Lung (tissue), 12 donors: ENCODE data around the gene ZNF784. TPM values are rescaled to one million over a fixed set of nuclear protein-coding genes. Genes with fewer than 3 reads are reported as not detected.

Experiments used
- ATAC-seq: fragments of 200-7000 bp; cut with Tn5 transposase; one replicate; pipeline ENCODE4 v1.9.1; 2020; ENCODE audit warnings: moderate number of reproducible peaks; ENCODE audit not compliant: insufficient read depth, low FRiP score
- DNase-seq, 3 donors: peaks; one replicate each; pipeline ENCODE4 v3.0.0-alpha.2; 2013 to 2017
- H3K27ac ChIP-seq, 2 donors: one replicate each; pipeline ENCODE4 v1.5.1; 2013; ENCODE audit warnings: mild to moderate bottlenecking in 2 of 2, moderate library complexity in 2 of 2, control low read depth in 1 of 2, inconsistent platforms in 1 of 2, low read depth in 1 of 2, low read length in 1 of 2
- H3K27me3 ChIP-seq, 3 donors: one replicate each; pipeline ENCODE4 v1.5.1; 2013; ENCODE audit warnings: low read length in 2 of 3; ENCODE audit not compliant: control insufficient read depth in 3 of 3, insufficient read depth in 3 of 3
- H3K36me3 ChIP-seq, 4 donors: one replicate each; pipeline ENCODE4 v1.5.1; 2013; ENCODE audit warnings: low read length in 4 of 4, mild to moderate bottlenecking in 1 of 4, moderate library complexity in 1 of 4; ENCODE audit not compliant: control insufficient read depth in 4 of 4, insufficient read depth in 4 of 4
- H3K4me1 ChIP-seq, 5 donors: one replicate each; pipeline ENCODE4 v1.5.1; 2013; ENCODE audit warnings: low read length in 5 of 5, mild to moderate bottlenecking in 2 of 5, moderate library complexity in 1 of 5; ENCODE audit not compliant: control insufficient read depth in 5 of 5, insufficient read depth in 5 of 5
- H3K4me3 ChIP-seq: one replicate; pipeline ENCODE4 v1.5.1; 2013; ENCODE audit warnings: mild to moderate bottlenecking, control low read depth, moderate library complexity
- H3K9ac ChIP-seq, 2 donors: one replicate each; pipeline ENCODE4 v1.5.1; 2013; ENCODE audit warnings: low read length in 2 of 2, control low read depth in 1 of 2; ENCODE audit not compliant: insufficient read depth in 1 of 2
- H3K9me3 ChIP-seq, 4 donors: one replicate each; pipeline ENCODE4 v1.5.1; 2013; ENCODE audit warnings: low read length in 3 of 4, mild to moderate bottlenecking in 1 of 4, moderate library complexity in 1 of 4; ENCODE audit not compliant: control insufficient read depth in 4 of 4, insufficient read depth in 3 of 4
- WGBS, 2 donors: extraction: QIAGEN DNeasy Blood & Tissue Kit; methylation state at CpG; one replicate each; pipeline ENCODE4 v1.1.7; 2013; 5-methylcytosine and 5-hydroxymethylcytosine counted together
- polyA plus RNA-seq, 2 donors: library from polyadenylated mRNA; stranded (reverse); fragments of 200-250 nt; gene quantifications; one replicate each; pipeline ENCODE4 v1.2.1, GENCODE V29; 2013
- total RNA-seq, 2 donors: library from RNA; depleted of rRNA in 1 of 2; stranded (reverse); fragments of >200 nt in 1 of 2; gene quantifications; one replicate each; pipeline ENCODE4 v1.2.1, GENCODE V29; 2014 to 2021
- TF ChIP-seq, protein P1 (sequence below): IDR thresholded peaks from 2 replicates; pipeline ENCODE4 v1.5.1; 2012; ENCODE audit warnings: mild to moderate bottlenecking; ENCODE audit errors: control extremely low read depth, extremely low read depth
- donor health status: control.
- donor health status: control.
- donor health status: Bipolar disorder and iron deficiency.
- donor health status: healthy.
- donor health status: DM: yes; HTN: yes; CAD: no.

Gene ZNF784
- total and polyA plus RNA-seq, 4 donors: 6.3 to 9.4 (median 6.9) TPM

DNA sequence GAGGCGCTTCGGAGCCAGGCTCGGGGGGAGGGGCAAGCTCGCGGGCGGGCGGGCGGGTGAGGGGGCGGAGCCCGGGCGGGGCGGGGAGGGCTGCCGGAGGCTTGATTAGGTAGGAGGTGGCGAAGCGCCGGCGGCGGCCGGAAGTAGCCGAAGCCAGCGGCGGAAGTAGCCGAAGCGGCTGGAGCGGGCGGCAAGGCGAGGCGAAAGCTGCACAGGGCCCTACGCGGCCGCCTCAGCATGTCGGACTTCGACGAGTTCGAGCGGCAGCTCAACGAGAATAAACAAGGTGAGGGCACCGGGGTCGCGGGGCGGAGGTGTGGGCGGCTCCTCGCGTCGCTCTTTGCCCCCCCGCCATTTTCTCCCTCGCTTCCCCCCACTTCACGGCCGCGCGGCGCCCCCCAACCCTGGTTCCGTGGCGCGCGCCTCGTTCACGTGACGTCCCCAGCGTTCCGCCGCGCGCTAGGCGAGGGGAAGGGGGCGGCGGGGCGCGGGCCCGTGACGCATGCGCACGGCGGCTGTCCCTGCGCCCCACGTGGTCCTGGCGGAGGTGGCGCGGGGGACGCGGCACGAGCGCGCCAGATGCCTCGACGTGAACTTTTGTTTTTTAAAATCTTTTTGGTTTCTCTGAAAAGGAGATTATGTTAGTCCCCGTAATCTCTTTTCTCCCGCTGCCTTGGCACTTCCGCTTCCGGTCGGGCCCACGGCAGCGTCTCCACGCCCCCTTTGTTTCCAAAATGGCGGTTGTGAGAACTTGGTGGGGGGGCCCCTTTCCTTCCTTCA lies 30.7 kb upstream of the ZNF784 start, which contains the start of gene U2AF2:
U2AF2 (plus strand) TSS at position 168 of the 780 bp plus-strand sequence; CDS start at position 238, 70 bp downstream.
- peaks cover 13 to 31% (median 20%) of the 10 kb centered on the region in 5 donors for H3K4me1 ChIP-seq
- TF ChIP-seq, protein P1, sequence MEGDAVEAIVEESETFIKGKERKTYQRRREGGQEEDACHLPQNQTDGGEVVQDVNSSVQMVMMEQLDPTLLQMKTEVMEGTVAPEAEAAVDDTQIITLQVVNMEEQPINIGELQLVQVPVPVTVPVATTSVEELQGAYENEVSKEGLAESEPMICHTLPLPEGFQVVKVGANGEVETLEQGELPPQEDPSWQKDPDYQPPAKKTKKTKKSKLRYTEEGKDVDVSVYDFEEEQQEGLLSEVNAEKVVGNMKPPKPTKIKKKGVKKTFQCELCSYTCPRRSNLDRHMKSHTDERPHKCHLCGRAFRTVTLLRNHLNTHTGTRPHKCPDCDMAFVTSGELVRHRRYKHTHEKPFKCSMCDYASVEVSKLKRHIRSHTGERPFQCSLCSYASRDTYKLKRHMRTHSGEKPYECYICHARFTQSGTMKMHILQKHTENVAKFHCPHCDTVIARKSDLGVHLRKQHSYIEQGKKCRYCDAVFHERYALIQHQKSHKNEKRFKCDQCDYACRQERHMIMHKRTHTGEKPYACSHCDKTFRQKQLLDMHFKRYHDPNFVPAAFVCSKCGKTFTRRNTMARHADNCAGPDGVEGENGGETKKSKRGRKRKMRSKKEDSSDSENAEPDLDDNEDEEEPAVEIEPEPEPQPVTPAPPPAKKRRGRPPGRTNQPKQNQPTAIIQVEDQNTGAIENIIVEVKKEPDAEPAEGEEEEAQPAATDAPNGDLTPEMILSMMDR: no peak
- 0 to 1% methylated on average over 54 to 95 of the region's 95 CpGs for WGBS, 2 donors

DNA sequence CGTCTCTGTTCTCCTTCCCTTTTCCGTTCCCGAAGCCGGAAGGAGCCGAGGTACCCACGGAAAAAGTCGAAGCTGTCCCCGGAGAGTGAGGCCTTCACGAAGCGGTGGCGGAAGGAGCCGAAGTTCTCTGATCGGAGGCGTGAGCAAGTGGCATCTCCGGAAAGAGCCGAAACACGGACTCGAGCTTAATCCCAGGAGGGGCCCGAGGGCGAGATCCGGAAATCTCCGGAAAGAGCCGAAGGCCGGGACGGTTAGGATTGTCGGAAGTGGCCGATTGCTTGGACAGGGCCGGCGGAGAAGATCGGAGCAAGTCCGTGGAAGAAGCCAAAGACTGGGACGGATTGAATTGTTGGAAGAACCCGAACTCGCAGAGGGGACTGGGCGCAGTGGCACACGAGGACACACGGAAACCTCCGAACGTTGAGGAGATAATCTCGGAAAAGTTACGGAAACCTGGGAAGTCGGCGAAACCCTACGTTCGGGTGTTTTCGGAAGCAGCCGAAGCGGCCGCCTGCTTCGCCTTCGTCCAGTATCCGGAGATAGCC lies 30.0 kb upstream of the ZNF784 start:
- Histone ChIP-seq H3K9me3 (no peaks in the 10 kb centered on the region), H3K36me3 (peaks cover 0 to 7% (median 6%) of the 10 kb centered on the region in 4 donors), H3K4me3 (peak overlapping the region; percentile 47), H3K27ac (peak overlapping the region; percentile 94 to 97), H3K4me1 (peaks cover 13 to 31% (median 22%) of the 10 kb centered on the region in 5 donors), H3K27me3 (no peaks in the 10 kb centered on the region), H3K9ac (peak overlapping the region; percentile 95 to 98)
- TF ChIP-seq, protein P1: no peak
- DNase-seq (peak; percentile 99 to 100 (median 100)), ATAC-seq (peak; percentile 88)
- 0% methylated on average over 46 to 52 of the region's 52 CpGs for WGBS, 2 donors

More for the DNA sequence above, 30.7 kb upstream of the ZNF784 start, which contains the start of gene U2AF2:
- DNase-seq (peak; percentile 97 to 98 (median 97)), ATAC-seq (peak; percentile 74)
- Histone ChIP-seq H3K9me3 (no peaks in the 10 kb centered on the region), H3K9ac (peak within 1 kb of the TSS; percentile 95 to 98), H3K36me3 (peaks cover 0 to 14% (median 8%) of the 10 kb centered on the region in 4 donors), H3K27me3 (no peaks in the 10 kb centered on the region), H3K4me3 (peak within 1 kb of the TSS; percentile 89), H3K27ac (peak within 1 kb of the TSS; percentile 94 to 97)

DNA sequence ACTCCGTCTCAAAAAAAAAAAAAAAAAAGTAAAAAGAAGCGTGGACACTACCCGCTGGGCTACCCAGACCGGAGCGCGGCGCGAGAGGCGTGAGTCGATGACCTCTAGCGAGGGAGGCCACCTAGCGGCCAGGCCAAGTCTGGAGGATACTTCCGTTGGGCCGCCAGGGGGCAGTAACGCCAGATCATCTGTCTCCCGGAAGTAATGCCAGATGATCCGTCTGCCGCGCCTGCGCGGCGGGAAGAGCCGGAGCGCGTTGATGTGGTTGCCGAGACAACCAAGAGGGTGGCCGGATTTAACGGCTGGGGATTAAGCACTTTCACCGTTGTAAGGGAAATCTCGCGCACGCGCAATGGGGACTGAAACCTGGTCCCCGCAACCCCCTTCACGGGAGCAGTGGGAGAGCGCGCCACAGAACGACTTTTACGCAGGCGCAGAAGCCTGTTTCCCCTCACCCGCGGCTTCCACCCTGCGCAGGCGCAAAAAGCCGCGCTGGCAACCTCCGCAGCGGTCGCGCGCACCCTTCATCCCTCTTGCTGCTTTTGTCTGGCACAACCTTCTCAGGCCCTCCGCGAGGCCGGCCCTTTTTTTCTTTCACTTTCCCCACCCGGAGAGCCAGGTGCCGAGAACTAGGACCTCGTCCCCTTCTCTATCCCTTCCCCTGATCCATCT lies 29.4 kb upstream of the ZNF784 start:
- ATAC-seq: peak; percentile 56
- Histone ChIP-seq H3K27me3 (no peaks in the 10 kb centered on the region), H3K4me1 (peaks cover 13 to 37% (median 25%) of the 10 kb centered on the region in 5 donors), H3K36me3 (peaks cover 0 to 6% (median 4%) of the 10 kb centered on the region in 4 donors), H3K4me3 (peak overlapping the region; percentile 10), H3K9me3 (no peaks in the 10 kb centered on the region), H3K27ac (peak overlapping the region; percentile 94 to 97), H3K9ac (peak overlapping the region; percentile 95 to 98)
- peak; percentile 100 for DNase-seq
- WGBS, 2 donors: 0 to 1% methylated on average over 57 of the region's 57 CpGs
- TF ChIP-seq, protein P1: peak; percentile 100
